GM19372 (cell line): ENCODE measurements around the gene HMCN2.
"Not testable (repeated sequence)": the region's sequence is repeated elsewhere in the genome, so short reads cannot be mapped to it uniquely, and the experiment has no call there.

Source experiments
- ATAC-seq: cut with Tn5 transposase; IDR thresholded peaks from one replicate; pipeline ENCODE4 v1.9.1; 2021; ENCODE audit warnings: mild to moderate bottlenecking, low read depth, moderate library complexity; ENCODE audit not compliant: unreplicated experiment

HMCN2 gene

GRCh38 chr9:130381660-130382059 is 116.1 kb downstream of the HMCN2 start:
- ATAC-seq: no peak

- ATAC-seq: no peak
These were observed 116.5 kb downstream of the HMCN2 start for GRCh38 chr9:130382096-130382495.

DNA sequence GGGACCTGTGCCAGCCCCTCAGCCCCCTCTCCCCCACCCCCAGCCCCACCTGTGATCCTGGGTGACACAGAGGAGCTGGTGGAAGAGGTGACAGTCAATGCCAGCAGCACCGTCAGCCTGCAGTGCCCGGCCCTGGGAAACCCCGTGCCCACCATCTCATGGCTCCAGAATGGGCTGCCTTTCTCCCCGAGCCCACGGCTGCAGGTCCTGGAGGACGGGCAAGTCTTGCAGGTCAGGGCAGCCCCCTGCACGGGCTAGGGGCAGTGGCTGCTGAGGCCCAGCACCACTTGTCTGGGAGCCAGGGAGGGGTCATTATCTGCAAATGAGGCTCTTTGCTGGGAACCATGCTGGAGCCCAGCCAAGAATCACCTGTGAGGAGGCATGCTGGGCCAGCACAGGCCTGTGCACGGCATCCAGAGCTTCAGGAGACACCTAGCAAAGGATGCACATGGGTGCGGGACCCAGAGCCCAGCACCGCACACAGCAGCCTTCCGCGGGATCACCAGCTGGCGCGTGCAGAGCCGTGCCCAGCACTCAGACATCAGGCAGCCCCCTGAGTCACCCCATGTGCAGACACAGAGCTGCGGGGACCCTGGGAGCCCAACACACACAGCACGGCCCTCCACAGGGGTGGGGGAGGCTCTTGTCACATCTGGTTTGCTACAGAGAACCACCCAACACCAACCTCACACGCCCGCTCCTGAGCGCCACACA is 117.2 kb downstream of the HMCN2 start:
- no peak for ATAC-seq

- no peak for ATAC-seq
These were observed 117.8 kb downstream of the HMCN2 start for GRCh38 chr9:130383350-130383715.

GRCh38 chr9:130383979-130384676 is 118.6 kb downstream of the HMCN2 start:
- ATAC-seq: no peak

GRCh38 chr9:130385257-130385656 is 119.7 kb downstream of the HMCN2 start:
- ATAC-seq: no peak

GRCh38 chr9:130387398-130387797 is 121.8 kb downstream of the HMCN2 start:
- ATAC-seq: no peak

- ATAC-seq: no peak
These were observed 122.3 kb downstream of the HMCN2 start for GRCh38 chr9:130387905-130388304.

DNA sequence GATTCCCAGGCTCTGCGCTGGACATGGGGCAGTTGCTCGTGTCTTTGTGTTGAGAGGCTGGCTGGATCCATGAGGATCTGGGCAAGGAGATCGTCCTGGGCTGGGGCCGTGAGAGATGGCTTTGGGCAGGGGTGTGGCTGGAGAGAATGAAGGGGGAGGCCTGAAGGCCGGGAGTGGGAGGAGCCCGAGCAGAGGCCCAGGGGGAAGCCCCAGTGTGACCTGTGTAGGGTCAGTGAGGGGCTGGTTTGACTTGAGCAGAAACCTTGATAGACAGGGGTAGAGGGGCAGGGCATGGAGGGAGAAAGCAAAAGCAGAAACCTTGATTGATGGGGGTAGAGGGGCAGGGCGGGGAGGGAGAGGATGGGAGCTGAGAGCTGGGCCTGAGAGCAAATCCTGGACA is 124.8 kb downstream of the HMCN2 start:
- no peak for ATAC-seq

DNA sequence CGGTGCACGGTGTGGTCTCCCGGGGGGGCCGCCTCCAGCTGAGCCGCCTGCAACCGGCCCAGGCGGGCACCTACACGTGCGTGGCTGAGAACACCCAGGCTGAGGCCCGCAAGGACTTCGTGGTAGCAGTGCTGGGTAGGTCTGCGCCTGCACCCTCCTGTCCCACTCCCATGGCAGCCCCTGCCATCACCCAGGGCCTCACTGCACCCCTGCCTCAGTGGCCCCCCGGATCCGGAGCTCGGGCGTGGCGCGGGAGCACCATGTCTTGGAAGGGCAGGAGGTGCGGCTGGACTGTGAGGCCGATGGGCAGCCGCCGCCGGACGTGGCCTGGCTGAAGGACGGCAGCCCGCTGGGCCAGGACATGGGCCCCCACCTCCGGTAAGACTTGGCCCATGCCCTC is 125.4 kb downstream of the HMCN2 start:
- ATAC-seq: no peak

DNA sequence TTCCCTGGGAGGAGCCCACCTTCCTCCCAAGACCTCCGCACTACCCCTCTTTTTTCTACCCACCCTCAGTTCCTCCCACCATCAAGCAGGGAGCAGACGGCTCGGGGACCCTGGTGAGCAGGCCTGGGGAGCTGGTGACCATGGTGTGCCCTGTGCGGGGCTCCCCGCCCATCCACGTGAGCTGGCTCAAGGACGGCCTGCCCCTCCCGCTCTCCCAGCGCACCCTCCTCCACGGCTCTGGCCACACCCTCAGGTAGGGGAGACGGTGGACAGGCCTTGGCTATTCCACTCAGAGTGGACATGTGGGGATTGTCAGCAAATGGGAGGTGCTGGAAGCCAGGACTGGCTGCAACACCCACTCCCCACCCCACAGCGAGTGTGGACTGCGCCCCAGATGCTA is 126.3 kb downstream of the HMCN2 start:
- no peak for ATAC-seq

DNA sequence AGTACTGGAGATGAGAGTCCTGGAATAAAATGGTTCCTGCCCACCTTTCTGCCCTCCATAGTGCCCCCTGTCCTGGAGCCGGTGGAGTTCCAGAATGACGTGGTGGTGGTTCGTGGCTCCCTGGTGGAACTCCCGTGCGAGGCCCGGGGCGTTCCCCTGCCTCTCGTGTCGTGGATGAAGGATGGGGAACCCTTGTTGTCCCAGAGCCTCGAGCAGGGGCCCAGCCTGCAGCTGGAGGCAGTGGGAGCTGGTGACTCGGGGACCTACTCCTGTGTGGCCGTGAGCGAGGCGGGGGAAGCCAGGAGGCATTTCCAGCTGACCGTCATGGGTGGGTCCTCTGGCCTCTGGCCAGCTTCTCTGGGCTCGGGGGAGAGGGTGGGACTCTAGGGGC is 128.1 kb downstream of the HMCN2 start:
- ATAC-seq: no peak

DNA sequence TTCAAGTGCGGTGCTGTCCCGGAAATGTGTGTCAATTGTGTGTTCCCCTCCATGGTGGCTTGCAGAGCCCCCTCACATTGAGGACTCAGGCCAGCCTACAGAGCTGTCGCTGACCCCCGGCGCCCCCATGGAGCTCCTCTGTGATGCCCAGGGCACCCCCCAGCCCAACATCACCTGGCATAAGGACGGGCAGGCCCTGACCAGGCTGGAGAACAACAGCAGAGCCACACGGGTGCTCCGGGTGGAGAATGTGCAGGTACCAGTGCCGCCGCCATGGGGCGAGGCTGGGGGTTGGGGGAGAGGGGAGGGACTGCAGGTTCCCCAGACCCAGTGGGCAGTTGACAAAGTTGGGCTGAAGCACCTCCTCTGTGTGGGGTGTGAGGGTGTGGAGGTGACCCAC is 128.8 kb downstream of the HMCN2 start:
- no peak for ATAC-seq

GRCh38 chr9:130394814-130395470 is 129.4 kb downstream of the HMCN2 start:
- ATAC-seq: no peak

- ATAC-seq: no peak
These were observed 130.4 kb downstream of the HMCN2 start for GRCh38 chr9:130395810-130396435.

DNA sequence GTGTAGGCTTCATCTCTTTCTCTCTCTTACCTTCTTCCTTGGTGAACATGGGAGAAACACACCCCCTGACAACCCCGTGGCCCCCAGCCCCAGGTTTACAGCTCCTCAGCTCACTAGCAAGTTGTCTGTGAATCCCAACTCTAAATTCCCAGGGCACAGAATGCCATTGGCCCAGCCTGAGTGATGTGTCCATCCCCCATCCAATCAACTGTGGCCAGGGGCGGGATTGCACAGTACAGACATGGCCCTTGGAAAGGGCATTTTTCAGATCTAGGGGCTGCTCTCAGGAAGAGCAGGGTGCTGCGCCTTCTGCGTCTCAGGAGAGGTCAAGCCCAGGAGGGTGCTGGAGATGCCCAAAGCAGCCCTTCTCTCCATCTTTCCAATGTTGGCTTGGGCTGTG is 131.0 kb downstream of the HMCN2 start:
- ATAC-seq: no peak

GRCh38 chr9:130398487-130399240 is 133.1 kb downstream of the HMCN2 start:
- ATAC-seq: no peak

DNA sequence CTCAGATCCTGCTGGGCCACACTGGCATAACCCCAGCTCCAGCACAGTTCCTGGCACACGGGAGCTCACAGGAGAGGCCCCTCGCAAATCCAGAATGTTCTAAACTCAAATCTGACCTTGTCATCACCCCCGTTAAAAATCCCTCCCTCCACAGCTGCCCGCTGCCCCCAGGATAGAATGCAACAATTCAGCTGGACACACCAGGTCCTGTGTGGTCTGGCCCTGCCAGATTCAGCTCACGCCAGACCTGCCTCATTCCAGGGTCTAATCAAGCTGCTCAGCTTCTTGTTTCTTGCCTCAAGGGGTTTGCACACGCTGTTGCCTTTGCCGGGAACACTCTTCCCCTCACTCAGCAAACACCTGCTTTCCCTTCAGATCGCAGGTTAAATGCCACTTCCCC is 134.2 kb downstream of the HMCN2 start:
- ATAC-seq: no peak

DNA sequence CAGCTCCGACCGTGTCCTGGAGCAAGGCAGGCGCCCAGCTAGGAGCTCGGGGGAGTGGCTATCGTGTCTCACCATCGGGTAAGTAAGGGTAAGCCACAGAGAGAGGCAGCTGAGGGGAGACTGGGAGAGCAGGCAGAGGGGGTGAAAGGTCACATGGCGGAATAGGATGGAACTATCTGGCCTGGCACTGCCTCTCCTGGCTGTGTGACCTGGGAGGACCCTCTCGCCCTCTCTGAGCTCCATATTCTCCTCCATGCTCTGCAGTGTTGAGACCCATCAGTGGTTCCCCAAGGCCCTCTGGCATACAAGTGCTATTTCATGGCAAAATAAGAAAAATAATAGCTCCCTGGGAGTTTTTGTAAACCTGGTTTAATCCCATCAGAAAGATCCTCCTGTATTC is 135.3 kb downstream of the HMCN2 start:
- ATAC-seq: no peak

GRCh38 chr9:130401742-130402141 is 136.2 kb downstream of the HMCN2 start:
- not testable (repeated sequence) for ATAC-seq

GRCh38 chr9:130402243-130402642 is 136.7 kb downstream of the HMCN2 start:
- ATAC-seq: no peak
